Measurements from ENCODE around the gene NEDD4L. TPM values are rescaled to one million over a fixed set of nuclear protein-coding genes. Genes with fewer than 3 reads are reported as not detected.

The NEDD4L gene
- total and polyA plus RNA-seq, 4 donors: 10.2 to 20.3 (median 13.2) TPM

- no peak overlapping the region for H3K9ac ChIP-seq (ENCODE audit: low read depth in 1 of 2, low read length in 2 of 2)
- 80% methylated on average over 1 of the region's 1 CpG for WGBS
- no peak for DNase-seq (ENCODE audit: low spot score)
- H3K36me3 ChIP-seq (ENCODE audit: control insufficient read depth in 4 of 4, insufficient read depth in 3 of 4, low read depth in 1 of 4, low read length in 3 of 4): no peaks in the 10 kb centered on the region
- H3K4me3 ChIP-seq (ENCODE audit: low read depth in 1 of 3, low read length in 3 of 3): no peak overlapping the region
- H3K4me1 ChIP-seq (ENCODE audit: control insufficient read depth in 4 of 4, insufficient read depth in 4 of 4, low read length in 3 of 4): no peaks in the 10 kb centered on the region
- H3K9me3 ChIP-seq (ENCODE audit: control insufficient read depth in 4 of 4, low read length in 3 of 4): no peaks in the 10 kb centered on the region
- H3K27me3 ChIP-seq (ENCODE audit: control insufficient read depth in 4 of 4, insufficient read depth in 4 of 4, low read length in 3 of 4): no peaks in the 10 kb centered on the region
- TF ChIP-seq SP1 (IDR thresholded peaks at IDR 0.05) (no peak), ZBTB33 (IDR thresholded peaks at IDR 0.05) (no peak), EGR1 (IDR thresholded peaks at IDR 0.05; ENCODE audit: low read depth in 2 of 2) (no peak), TAF1 (conservative IDR thresholded peaks at IDR 0.05) (no peak), ATF3 (IDR thresholded peaks at IDR 0.05) (no peak), MAX (IDR thresholded peaks at IDR 0.05) (no peak), REST (IDR thresholded peaks at IDR 0.05) (no peak), RAD21 (IDR thresholded peaks at IDR 0.05) (no peak), FOXA2 (IDR thresholded peaks at IDR 0.05) (no peak), HNF4A (conservative IDR thresholded peaks at IDR 0.05) (no peak), YY1 (IDR thresholded peaks at IDR 0.05) (no peak)
- H3K27ac ChIP-seq (ENCODE audit: low read depth in 1 of 2, low read length in 2 of 2): no peak overlapping the region
Observed at GRCh38 chr18:58299936-58300335, 255.9 kb downstream of the NEDD4L start.

GRCh38 chr18:58300867-58301266, 256.8 kb downstream of the NEDD4L start:
- 92% methylated on average over 4 of the region's 4 CpGs for WGBS
- Histone ChIP-seq H3K4me3 (ENCODE audit: low read depth in 1 of 3, low read length in 3 of 3) (no peak overlapping the region), H3K9me3 (ENCODE audit: control insufficient read depth in 4 of 4, low read length in 3 of 4) (peaks cover 0 to 3% (median 2%) of the 10 kb centered on the region in 4 donors), H3K27ac (ENCODE audit: low read depth in 1 of 2, low read length in 2 of 2) (no peak overlapping the region), H3K4me1 (ENCODE audit: control insufficient read depth in 4 of 4, insufficient read depth in 4 of 4, low read length in 3 of 4) (no peaks in the 10 kb centered on the region), H3K9ac (ENCODE audit: low read depth in 1 of 2, low read length in 2 of 2) (no peak overlapping the region), H3K27me3 (ENCODE audit: control insufficient read depth in 4 of 4, insufficient read depth in 4 of 4, low read length in 3 of 4) (no peaks in the 10 kb centered on the region), H3K36me3 (ENCODE audit: control insufficient read depth in 4 of 4, insufficient read depth in 3 of 4, low read depth in 1 of 4, low read length in 3 of 4) (no peaks in the 10 kb centered on the region)
- TF ChIP-seq FOXA1 (IDR thresholded peaks at IDR 0.05): no peak
- no peak for TF ChIP-seq REST (IDR thresholded peaks at IDR 0.05)
- TF ChIP-seq YY1 (IDR thresholded peaks at IDR 0.05): no peak
- DNase-seq (ENCODE audit: low spot score): no peak

Data from liver (tissue), 9 donors.